CD4-positive, CD25-positive, alpha-beta regulatory T cell (primary cell): ENCODE results near the gene TIMP1. TPM values are rescaled to one million over a fixed set of nuclear protein-coding genes. Genes with fewer than 3 reads are reported as not detected.

ENCODE experiments used
- ATAC-seq, 2 donors: fragments of 150-1000 bp; cut with Tn5 transposase; one replicate each; pipeline ENCODE4 v1.10.0; 2021; ENCODE audit warnings: low read depth in 2 of 2, moderate number of reproducible peaks in 2 of 2, moderate library complexity in 1 of 2
- DNase-seq, 3 donors: peaks; one replicate each; pipeline versions ENCODE4 v3.0.0 to v3.0.0-alpha.2; 2012 to 2022; ENCODE audit warnings: mixed read lengths in 1 of 3
- H3K27ac ChIP-seq: one replicate; pipeline ENCODE4 v1.7.0; 2013; ENCODE audit warnings: mild to moderate bottlenecking, low read length; ENCODE audit not compliant: insufficient read depth, poor library complexity, severe bottlenecking
- H3K27me3 ChIP-seq: one replicate; pipeline ENCODE4 v1.7.0; 2013; ENCODE audit warnings: low read length; ENCODE audit not compliant: control insufficient read depth, insufficient read depth
- H3K36me3 ChIP-seq: one replicate; pipeline ENCODE4 v1.7.0; 2013; ENCODE audit warnings: mild to moderate bottlenecking, low read length, moderate library complexity; ENCODE audit not compliant: control insufficient read depth, insufficient read depth
- H3K4me1 ChIP-seq: 2 replicates; pipeline ENCODE4 v1.7.0; 2013; ENCODE audit warnings: mild to moderate bottlenecking, low read length; ENCODE audit not compliant: insufficient read depth, control insufficient read depth, poor library complexity, severe bottlenecking
- H3K4me3 ChIP-seq: one replicate; pipeline ENCODE4 v1.7.0; 2013; ENCODE audit warnings: low read depth, mild to moderate bottlenecking, low read length, moderate library complexity
- H3K9me3 ChIP-seq, 2 experiments: 1 replicate in 1 of 2; 2 replicates in 1 of 2; pipeline ENCODE4 v1.7.0; 2013; ENCODE audit warnings: low read length in 2 of 2, mild to moderate bottlenecking in 1 of 2, moderate library complexity in 1 of 2; ENCODE audit not compliant: control insufficient read depth in 2 of 2
- H3K27ac Mint-ChIP-seq, 3 donors: one replicate each; pipeline ENCODE4 v1.8.0; 2020 to 2022; ENCODE audit warnings: mild to moderate bottlenecking in 3 of 3, mixed read lengths in 3 of 3, moderate library complexity in 2 of 3
- H3K27me3 Mint-ChIP-seq: one replicate; pipeline ENCODE4 v1.8.0; 2022; ENCODE audit warnings: mild to moderate bottlenecking, mixed read lengths
- H3K36me3 Mint-ChIP-seq: one replicate; pipeline ENCODE4 v1.8.0; 2020; ENCODE audit warnings: mixed read lengths
- H3K4me1 Mint-ChIP-seq, 4 donors: one replicate each; pipeline ENCODE4 v1.8.0; 2020 to 2022; ENCODE audit warnings: mixed read lengths in 4 of 4, mild to moderate bottlenecking in 1 of 4
- H3K4me3 Mint-ChIP-seq, 4 donors: one replicate each; pipeline ENCODE4 v1.8.0; 2020 to 2022; ENCODE audit warnings: mild to moderate bottlenecking in 4 of 4, mixed read lengths in 4 of 4, moderate library complexity in 3 of 4
- H3K9me3 Mint-ChIP-seq, 7 donors: one replicate each; pipeline ENCODE4 v1.8.0; 2020 to 2022; ENCODE audit warnings: mixed read lengths in 7 of 7, mild to moderate bottlenecking in 3 of 7, moderate library complexity in 2 of 7
- polyA plus RNA-seq, 4 donors: library from polyadenylated mRNA; unstranded; fragments of 300-500 nt; fragmentation: Illumina TruSeq; gene quantifications; one replicate each; pipeline ENCODE4 v1.2.3, GENCODE V29; 2021
- total RNA-seq: library from RNA; stranded (reverse); gene quantifications from one replicate; pipeline ENCODE4 v1.2.3, GENCODE V29; 2022

TIMP1 gene
- total and polyA plus RNA-seq, 5 donors from 2014 or later, result 31.8 to 133 (median 100) TPM

GRCh38 chrX:47611926-47612325 lies 29.7 kb downstream of the TIMP1 start:
- H3K4me3 ChIP-seq, result no peak overlapping the region
- DNase-seq (no peak), ATAC-seq (no peak)
- H3K4me1 ChIP-seq, result no peaks in the 10 kb centered on the region
- no peaks in the 10 kb centered on the region for H3K27me3 ChIP-seq
- H3K9me3 ChIP-seq, result no peaks in the 10 kb centered on the region
- H3K36me3 ChIP-seq, result no peaks in the 10 kb centered on the region
- no peak overlapping the region for H3K27ac ChIP-seq
- H3K27ac Mint-ChIP-seq, result no peak overlapping the region
- peak overlapping the region in 1 of 4 donors; percentile 54 for H3K4me3 Mint-ChIP-seq
- no peaks in the 10 kb centered on the region for H3K27me3 Mint-ChIP-seq
- no peaks in the 10 kb centered on the region for H3K36me3 Mint-ChIP-seq
- H3K9me3 Mint-ChIP-seq, result peaks cover 0 to 2% (median 0%) of the 10 kb centered on the region in 7 donors
- H3K4me1 Mint-ChIP-seq, result peaks cover 0 to 3% (median 0%) of the 10 kb centered on the region in 4 donors

- H3K36me3 Mint-ChIP-seq, result no peaks in the 10 kb centered on the region
- Histone ChIP-seq H3K4me1 (no peaks in the 10 kb centered on the region), H3K27ac (no peak overlapping the region), H3K27me3 (no peaks in the 10 kb centered on the region), H3K9me3 (no peaks in the 10 kb centered on the region), H3K4me3 (no peak overlapping the region), H3K36me3 (no peaks in the 10 kb centered on the region)
- H3K9me3 Mint-ChIP-seq, result peaks cover 0 to 2% (median 0%) of the 10 kb centered on the region in 7 donors
- peak overlapping the region in 1 of 4 donors; percentile 54 for H3K4me3 Mint-ChIP-seq
- H3K27ac Mint-ChIP-seq, result no peak overlapping the region
- DNase-seq, result no peak
- no peak for ATAC-seq
- H3K4me1 Mint-ChIP-seq, result peaks cover 0 to 3% (median 0%) of the 10 kb centered on the region in 4 donors
- H3K27me3 Mint-ChIP-seq, result no peaks in the 10 kb centered on the region
These were observed 30.2 kb downstream of the TIMP1 start for GRCh38 chrX:47612418-47612817.

GRCh38 chrX:47613082-47613481 lies 30.8 kb downstream of the TIMP1 start:
- ATAC-seq, result no peak
- H3K9me3 Mint-ChIP-seq, result peaks cover 0 to 2% (median 0%) of the 10 kb centered on the region in 7 donors
- DNase-seq, result no peak
- peaks cover 1% of the 10 kb centered on the region for H3K27me3 Mint-ChIP-seq
- H3K4me1 ChIP-seq, result no peaks in the 10 kb centered on the region
- H3K27ac Mint-ChIP-seq, result no peak overlapping the region
- no peak overlapping the region for H3K4me3 Mint-ChIP-seq
- no peak overlapping the region for H3K4me3 ChIP-seq
- no peaks in the 10 kb centered on the region for H3K27me3 ChIP-seq
- no peaks in the 10 kb centered on the region for H3K36me3 ChIP-seq
- no peak overlapping the region for H3K27ac ChIP-seq
- no peaks in the 10 kb centered on the region for H3K9me3 ChIP-seq
- H3K4me1 Mint-ChIP-seq, result peaks cover 0 to 3% (median 0%) of the 10 kb centered on the region in 4 donors
- no peaks in the 10 kb centered on the region for H3K36me3 Mint-ChIP-seq

- ATAC-seq (no peak), DNase-seq (no peak)
- no peak overlapping the region for H3K27ac ChIP-seq
- no peaks in the 10 kb centered on the region for H3K9me3 ChIP-seq
- Mint-ChIP-seq H3K27ac (no peak overlapping the region), H3K9me3 (peaks cover 0 to 1% (median 0%) of the 10 kb centered on the region in 7 donors), H3K27me3 (peaks cover 9% of the 10 kb centered on the region), H3K4me1 (peaks cover 0 to 5% (median 2%) of the 10 kb centered on the region in 4 donors), H3K4me3 (no peak overlapping the region), H3K36me3 (no peaks in the 10 kb centered on the region)
- no peaks in the 10 kb centered on the region for H3K36me3 ChIP-seq
- H3K4me1 ChIP-seq, result peaks cover 5% of the 10 kb centered on the region
- H3K27me3 ChIP-seq, result no peaks in the 10 kb centered on the region
- H3K4me3 ChIP-seq, result no peak overlapping the region
These were observed 32.4 kb downstream of the TIMP1 start for GRCh38 chrX:47614618-47615017.

GRCh38 chrX:47618923-47619485 lies 36.8 kb downstream of the TIMP1 start:
- Mint-ChIP-seq H3K36me3 (no peaks in the 10 kb centered on the region), H3K4me3 (peak overlapping the region; percentile 63 to 74 (median 68)), H3K9me3 (peaks cover 0 to 1% (median 0%) of the 10 kb centered on the region in 7 donors), H3K4me1 (peaks cover 0 to 26% (median 13%) of the 10 kb centered on the region in 4 donors), H3K27me3 (peaks cover 22% of the 10 kb centered on the region), H3K27ac (no peak overlapping the region)
- no peak for ATAC-seq
- Histone ChIP-seq H3K36me3 (no peaks in the 10 kb centered on the region), H3K27ac (no peak overlapping the region), H3K4me3 (no peak overlapping the region), H3K9me3 (no peaks in the 10 kb centered on the region), H3K4me1 (peaks cover 13% of the 10 kb centered on the region), H3K27me3 (no peaks in the 10 kb centered on the region)
- no peak for DNase-seq

- Mint-ChIP-seq H3K4me1 (peaks cover 0 to 29% (median 13%) of the 10 kb centered on the region in 4 donors), H3K9me3 (peaks cover 0 to 1% (median 0%) of the 10 kb centered on the region in 7 donors), H3K27ac (no peak within 1 kb of the TSS), H3K4me3 (peak within 1 kb of the TSS; percentile 63 to 74 (median 68)), H3K27me3 (peaks cover 22% of the 10 kb centered on the region), H3K36me3 (no peaks in the 10 kb centered on the region)
- Histone ChIP-seq H3K4me3 (no peak within 1 kb of the TSS), H3K27me3 (no peaks in the 10 kb centered on the region), H3K9me3 (no peaks in the 10 kb centered on the region), H3K27ac (no peak within 1 kb of the TSS), H3K4me1 (peaks cover 13% of the 10 kb centered on the region), H3K36me3 (no peaks in the 10 kb centered on the region)
- DNase-seq (peak; percentile 68 to 81 (median 80)), ATAC-seq (peak; percentile 86 to 89)
These were observed 37.5 kb downstream of the TIMP1 start, which contains the start of gene SYN1 for GRCh38 chrX:47619486-47620302. Gene SYN1 (minus strand): TSS chrX:47619857. CDS start chrX:47619728, 129 bp downstream.

- Histone ChIP-seq H3K36me3 (no peaks in the 10 kb centered on the region), H3K27ac (no peak overlapping the region), H3K9me3 (no peaks in the 10 kb centered on the region), H3K27me3 (no peaks in the 10 kb centered on the region), H3K4me3 (no peak overlapping the region), H3K4me1 (peaks cover 13% of the 10 kb centered on the region)
- Mint-ChIP-seq H3K9me3 (peaks cover 0 to 1% (median 0%) of the 10 kb centered on the region in 7 donors), H3K36me3 (no peaks in the 10 kb centered on the region), H3K27ac (no peak overlapping the region), H3K27me3 (peaks cover 22% of the 10 kb centered on the region), H3K4me3 (peak overlapping the region in 2 of 4 donors; percentile 56 to 68), H3K4me1 (peaks cover 0 to 29% (median 13%) of the 10 kb centered on the region in 4 donors)
- ATAC-seq (no peak), DNase-seq (no peak)
These were observed 38.1 kb downstream of the TIMP1 start for GRCh38 chrX:47620303-47620685.
